ENCODE data around the gene HELZ. TPM values are rescaled to one million over a fixed set of nuclear protein-coding genes. Genes with fewer than 3 reads are reported as not detected.

Gene HELZ
- total and polyA plus RNA-seq, 2 donors from 2014 or later = 2.8 to 58.8 TPM

GRCh38 chr17:67059372-67059771 is 185.6 kb downstream of the HELZ start:
- intact Hi-C loops (cut with DNase I) = no loop called here
- no peaks in the 10 kb centered on the region for H3K36me3 ChIP-seq (ENCODE audit: control insufficient read depth in 2 of 3, insufficient read depth in 3 of 3, low read length in 3 of 3)
- no peak for FAIRE-seq
- H3K4me3 ChIP-seq (ENCODE audit: low read length in 3 of 3) = no peak overlapping the region
- TF ChIP-seq CTCF (IDR thresholded peaks at IDR 0.05; ENCODE audit: borderline replicate concordance, extremely low read depth, insufficient read depth) = no peak
- DNase-seq = no peak
- H3K4me1 ChIP-seq (ENCODE audit: control insufficient read depth in 2 of 3, insufficient read depth in 2 of 3, low read depth in 1 of 3, low read length in 3 of 3) = peaks cover 0 to 2% (median 0%) of the 10 kb centered on the region in 3 donors
- H3K9ac ChIP-seq (ENCODE audit: low read length in 3 of 3) = no peak overlapping the region
- no peaks in the 10 kb centered on the region for H3K27me3 ChIP-seq (ENCODE audit: control insufficient read depth, insufficient read depth, low read length)
- peaks cover 0 to 3% (median 0%) of the 10 kb centered on the region in 3 donors for H3K9me3 ChIP-seq (ENCODE audit: control insufficient read depth in 2 of 3, insufficient read depth in 1 of 3, low read length in 3 of 3)
- no peak overlapping the region for H3K27ac ChIP-seq (ENCODE audit: low read depth in 2 of 2, low read length in 2 of 2)

GRCh38 chr17:67058036-67058435 is 187.0 kb downstream of the HELZ start:
- Histone ChIP-seq H3K36me3 (ENCODE audit: control insufficient read depth in 2 of 3, insufficient read depth in 3 of 3, low read length in 3 of 3) (no peaks in the 10 kb centered on the region), H3K9me3 (ENCODE audit: control insufficient read depth in 2 of 3, insufficient read depth in 1 of 3, low read length in 3 of 3) (peaks cover 0 to 3% (median 0%) of the 10 kb centered on the region in 3 donors), H3K27ac (ENCODE audit: low read depth in 2 of 2, low read length in 2 of 2) (no peak overlapping the region), H3K4me1 (ENCODE audit: control insufficient read depth in 2 of 3, insufficient read depth in 2 of 3, low read depth in 1 of 3, low read length in 3 of 3) (no peaks in the 10 kb centered on the region), H3K27me3 (ENCODE audit: control insufficient read depth, insufficient read depth, low read length) (no peaks in the 10 kb centered on the region), H3K4me3 (ENCODE audit: low read length in 3 of 3) (no peak overlapping the region), H3K9ac (ENCODE audit: low read length in 3 of 3) (no peak overlapping the region)
- FAIRE-seq (no peak), DNase-seq (no peak)
- intact Hi-C loops (cut with DNase I) = no loop called here
- no peak for TF ChIP-seq CTCF (IDR thresholded peaks at IDR 0.05; ENCODE audit: borderline replicate concordance, extremely low read depth, insufficient read depth)

GRCh38 chr17:67056746-67057490 is 188.1 kb downstream of the HELZ start:
- no peak for TF ChIP-seq CTCF (IDR thresholded peaks at IDR 0.05; ENCODE audit: borderline replicate concordance, extremely low read depth, insufficient read depth)
- Histone ChIP-seq H3K9me3 (ENCODE audit: control insufficient read depth in 2 of 3, insufficient read depth in 1 of 3, low read length in 3 of 3) (peaks cover 0 to 3% (median 0%) of the 10 kb centered on the region in 3 donors), H3K4me3 (ENCODE audit: low read length in 3 of 3) (no peak overlapping the region), H3K4me1 (ENCODE audit: control insufficient read depth in 2 of 3, insufficient read depth in 2 of 3, low read depth in 1 of 3, low read length in 3 of 3) (no peaks in the 10 kb centered on the region), H3K27ac (ENCODE audit: low read depth in 2 of 2, low read length in 2 of 2) (no peak overlapping the region), H3K9ac (ENCODE audit: low read length in 3 of 3) (no peak overlapping the region), H3K36me3 (ENCODE audit: control insufficient read depth in 2 of 3, insufficient read depth in 3 of 3, low read length in 3 of 3) (no peaks in the 10 kb centered on the region), H3K27me3 (ENCODE audit: control insufficient read depth, insufficient read depth, low read length) (no peaks in the 10 kb centered on the region)
- no peak for FAIRE-seq
- intact Hi-C loops (cut with DNase I) = no loop called here
- no peak for DNase-seq

Measured in kidney (tissue), 14 donors.